ENCODE data around the gene R3HDM4.

Gene R3HDM4

GRCh38 chr19:861756-862580 lies 51.1 kb downstream of the R3HDM4 start:
- TF ChIP-seq FOXP2 (optimal IDR thresholded peaks at IDR 0.05; ENCODE audit: borderline replicate concordance, extremely low read depth, extremely low read length, insufficient read depth) (no peak), POLR2AphosphoS5 (IDR thresholded peaks at IDR 0.05; ENCODE audit: low read depth, low read length) (no peak), SIN3A (IDR thresholded peaks at IDR 0.05; ENCODE audit: borderline replicate concordance, insufficient read depth, low read length) (no peak), TAF1 (IDR thresholded peaks at IDR 0.05; ENCODE audit: borderline replicate concordance, insufficient read depth, low read length) (no peak)
- TF ChIP-seq, protein P1, sequence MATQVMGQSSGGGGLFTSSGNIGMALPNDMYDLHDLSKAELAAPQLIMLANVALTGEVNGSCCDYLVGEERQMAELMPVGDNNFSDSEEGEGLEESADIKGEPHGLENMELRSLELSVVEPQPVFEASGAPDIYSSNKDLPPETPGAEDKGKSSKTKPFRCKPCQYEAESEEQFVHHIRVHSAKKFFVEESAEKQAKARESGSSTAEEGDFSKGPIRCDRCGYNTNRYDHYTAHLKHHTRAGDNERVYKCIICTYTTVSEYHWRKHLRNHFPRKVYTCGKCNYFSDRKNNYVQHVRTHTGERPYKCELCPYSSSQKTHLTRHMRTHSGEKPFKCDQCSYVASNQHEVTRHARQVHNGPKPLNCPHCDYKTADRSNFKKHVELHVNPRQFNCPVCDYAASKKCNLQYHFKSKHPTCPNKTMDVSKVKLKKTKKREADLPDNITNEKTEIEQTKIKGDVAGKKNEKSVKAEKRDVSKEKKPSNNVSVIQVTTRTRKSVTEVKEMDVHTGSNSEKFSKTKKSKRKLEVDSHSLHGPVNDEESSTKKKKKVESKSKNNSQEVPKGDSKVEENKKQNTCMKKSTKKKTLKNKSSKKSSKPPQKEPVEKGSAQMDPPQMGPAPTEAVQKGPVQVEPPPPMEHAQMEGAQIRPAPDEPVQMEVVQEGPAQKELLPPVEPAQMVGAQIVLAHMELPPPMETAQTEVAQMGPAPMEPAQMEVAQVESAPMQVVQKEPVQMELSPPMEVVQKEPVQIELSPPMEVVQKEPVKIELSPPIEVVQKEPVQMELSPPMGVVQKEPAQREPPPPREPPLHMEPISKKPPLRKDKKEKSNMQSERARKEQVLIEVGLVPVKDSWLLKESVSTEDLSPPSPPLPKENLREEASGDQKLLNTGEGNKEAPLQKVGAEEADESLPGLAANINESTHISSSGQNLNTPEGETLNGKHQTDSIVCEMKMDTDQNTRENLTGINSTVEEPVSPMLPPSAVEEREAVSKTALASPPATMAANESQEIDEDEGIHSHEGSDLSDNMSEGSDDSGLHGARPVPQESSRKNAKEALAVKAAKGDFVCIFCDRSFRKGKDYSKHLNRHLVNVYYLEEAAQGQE (IDR thresholded peaks at IDR 0.05; ENCODE audit: insufficient read depth in 1 of 2, low read depth in 2 of 2, low read length in 2 of 2): no peak

DNA sequence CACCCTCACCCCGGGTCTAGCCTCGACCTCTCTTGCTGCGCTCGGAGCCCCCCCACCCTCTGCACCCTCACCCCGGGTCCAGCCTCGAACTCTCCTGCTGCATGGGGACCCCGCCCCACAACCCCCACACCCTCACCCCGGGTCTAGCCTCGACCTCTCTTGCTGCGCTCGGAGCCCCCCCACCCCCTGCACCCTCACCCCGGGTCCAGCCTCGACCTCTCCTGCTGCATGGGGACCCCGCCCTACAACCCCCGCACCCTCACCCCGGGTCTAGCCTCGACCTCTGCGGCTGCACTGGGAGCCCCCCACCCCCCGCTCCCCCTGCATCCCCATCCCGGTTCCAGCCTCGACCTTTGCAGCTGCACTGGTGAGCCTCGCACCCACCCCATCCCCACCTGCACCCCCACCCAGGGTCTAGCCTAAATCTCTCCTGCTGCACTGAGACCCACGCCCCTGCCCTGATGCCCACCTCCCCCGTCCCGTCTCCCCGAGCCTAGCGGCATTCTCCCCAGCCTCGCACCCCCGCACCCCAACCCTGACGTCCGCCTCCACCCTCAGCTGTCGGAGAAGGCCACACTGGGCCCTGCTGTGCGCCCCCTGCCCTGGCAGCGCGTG lies 51.8 kb downstream of the R3HDM4 start:
- no peak for TF ChIP-seq SIN3A (IDR thresholded peaks at IDR 0.05; ENCODE audit: borderline replicate concordance, insufficient read depth, low read length)
- TF ChIP-seq, protein P1 (IDR thresholded peaks at IDR 0.05; ENCODE audit: insufficient read depth in 1 of 2, low read depth in 2 of 2, low read length in 2 of 2): no peak

DNA sequence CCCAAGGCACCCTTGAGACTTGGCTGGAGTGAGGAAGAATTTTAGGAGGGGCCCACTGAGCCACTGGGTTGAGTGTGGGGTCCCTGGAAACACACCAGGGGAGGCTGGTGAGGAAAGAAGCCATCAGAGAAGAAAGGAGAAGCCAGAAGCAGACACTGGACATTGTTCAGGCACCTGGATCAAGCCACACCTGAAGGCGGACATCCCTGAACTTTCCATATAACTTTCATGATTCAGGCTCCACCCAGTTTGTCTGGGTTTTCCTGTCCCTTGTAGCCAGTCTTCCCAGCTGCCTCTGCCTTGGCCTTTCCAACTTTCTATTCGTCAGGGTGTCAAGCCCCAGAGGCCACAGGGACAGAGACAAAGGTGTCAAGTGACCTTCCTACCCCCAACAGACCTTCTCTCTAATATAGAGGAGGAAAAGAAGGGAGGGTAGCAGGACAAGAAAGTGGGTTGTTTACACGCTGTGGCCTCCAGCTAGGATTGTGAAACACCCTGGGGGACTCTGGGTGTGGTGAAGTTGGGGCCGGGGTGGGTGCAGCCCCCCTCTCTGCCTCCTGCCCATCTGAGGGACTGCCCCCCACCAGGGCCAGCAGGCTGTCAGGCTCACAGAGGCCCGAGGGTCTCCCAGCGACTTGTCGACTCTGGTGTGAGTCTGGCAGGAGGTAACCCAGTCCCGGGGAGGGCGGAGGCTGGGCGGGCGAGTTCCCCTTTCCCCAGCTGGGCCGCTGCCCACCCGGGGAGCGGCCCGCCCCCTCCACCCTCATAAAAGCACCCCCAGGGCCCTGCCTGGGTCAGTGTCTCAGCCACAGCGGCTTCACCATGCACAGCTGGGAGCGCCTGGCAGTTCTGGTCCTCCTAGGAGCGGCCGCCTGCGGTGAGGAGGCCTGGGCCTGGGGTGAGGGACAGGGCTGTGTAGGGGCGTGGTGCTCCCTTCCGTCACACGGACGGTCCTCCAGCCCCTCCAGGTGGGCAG lies 53.9 kb downstream of the R3HDM4 start, which contains the start of gene CFD:
Gene CFD (plus strand): TSS at position 797 of the 976 bp plus-strand sequence. CDS start 26 bp downstream, at position 823.
- TF ChIP-seq FOXP2 (optimal IDR thresholded peaks at IDR 0.05; ENCODE audit: borderline replicate concordance, extremely low read depth, extremely low read length, insufficient read depth) (no peak), SIN3A (IDR thresholded peaks at IDR 0.05; ENCODE audit: borderline replicate concordance, insufficient read depth, low read length) (no peak), POLR2AphosphoS5 (IDR thresholded peaks at IDR 0.05; ENCODE audit: low read depth, low read length) (no peak), TAF1 (IDR thresholded peaks at IDR 0.05; ENCODE audit: borderline replicate concordance, insufficient read depth, low read length) (no peak)
- TF ChIP-seq, protein P1 (IDR thresholded peaks at IDR 0.05; ENCODE audit: insufficient read depth in 1 of 2, low read depth in 2 of 2, low read length in 2 of 2): no peak

- no peak for TF ChIP-seq TAF1 (IDR thresholded peaks at IDR 0.05; ENCODE audit: borderline replicate concordance, insufficient read depth, low read length)
- no peak for TF ChIP-seq SIN3A (IDR thresholded peaks at IDR 0.05; ENCODE audit: borderline replicate concordance, insufficient read depth, low read length)
- TF ChIP-seq FOXP2 (optimal IDR thresholded peaks at IDR 0.05; ENCODE audit: borderline replicate concordance, extremely low read depth, extremely low read length, insufficient read depth): no peak
- TF ChIP-seq, protein P1 (IDR thresholded peaks at IDR 0.05; ENCODE audit: insufficient read depth in 1 of 2, low read depth in 2 of 2, low read length in 2 of 2): no peak
- no peak for TF ChIP-seq POLR2AphosphoS5 (IDR thresholded peaks at IDR 0.05; ENCODE audit: low read depth, low read length)
These were observed 54.7 kb downstream of the R3HDM4 start for GRCh38 chr19:858284-858683.
